ENCODE measurements around the gene CHRNE.

Gene CHRNE

GRCh38 chr17:4851084-4851483 is 51.8 kb downstream of the CHRNE start:
- no peak for DNase-seq

- no peak for DNase-seq
Measured at GRCh38 chr17:4850246-4850645, 52.7 kb downstream of the CHRNE start.

- DNase-seq: no peak
Measured at GRCh38 chr17:4849011-4849536, 53.8 kb downstream of the CHRNE start.
